Activated naive CD8-positive, alpha-beta T cell treated with anti-CD3 and anti-CD28 coated beads for 36 hours (primary cell): ENCODE measurements around the gene SRC. TPM values are rescaled to one million over a fixed set of nuclear protein-coding genes. Genes with fewer than 3 reads are reported as not detected.
A peak's percentile ranks its signal among the peaks of the same experiment; 100 is the strongest.

Source experiments
- DNase-seq: peaks from one replicate; pipeline ENCODE4 v3.0.0; 2021
- H3K27ac Mint-ChIP-seq: one replicate; pipeline ENCODE4 v1.8.0; 2022; ENCODE audit warnings: mild to moderate bottlenecking, moderate library complexity, mixed read lengths
- H3K27me3 Mint-ChIP-seq: one replicate; pipeline ENCODE4 v1.8.0; 2022; ENCODE audit warnings: mild to moderate bottlenecking, mixed read lengths
- H3K36me3 Mint-ChIP-seq: one replicate; pipeline ENCODE4 v1.8.0; 2021; ENCODE audit warnings: mild to moderate bottlenecking, mixed read lengths
- H3K4me1 Mint-ChIP-seq: one replicate; pipeline ENCODE4 v1.8.0; 2021; ENCODE audit warnings: mixed read lengths
- H3K4me3 Mint-ChIP-seq: one replicate; pipeline ENCODE4 v1.8.0; 2022; ENCODE audit warnings: mild to moderate bottlenecking, moderate library complexity, mixed read lengths
- H3K9me3 Mint-ChIP-seq: one replicate; pipeline ENCODE4 v1.8.0; 2022; ENCODE audit warnings: mixed read lengths
- total RNA-seq, 2 experiments: library from RNA; stranded (reverse); gene quantifications; one replicate each; pipeline ENCODE4 v1.2.3, GENCODE V29; 2021

Gene SRC
- total RNA-seq: 1 to 10 TPM; 1.1 to 1.9 TPM

- H3K4me3 Mint-ChIP-seq: peak within 1 kb of the TSS; percentile 77
- peaks cover 22% of the 10 kb centered on the region for H3K4me1 Mint-ChIP-seq
- no peak within 1 kb of the TSS for H3K27ac Mint-ChIP-seq
- no peaks in the 10 kb centered on the region for H3K27me3 Mint-ChIP-seq
- H3K36me3 Mint-ChIP-seq: no peaks in the 10 kb centered on the region
- peak; percentile 38 for DNase-seq
- no peaks in the 10 kb centered on the region for H3K9me3 Mint-ChIP-seq
These were observed at the start of gene SRC for GRCh38 chr20:37345339-37346235. SRC (plus strand) TSS chr20:37346140; CDS start chr20:37384154, 38,014 bp downstream.

- Mint-ChIP-seq H3K9me3 (peaks cover 2% of the 10 kb centered on the region), H3K4me3 (no peak overlapping the region), H3K27me3 (no peaks in the 10 kb centered on the region), H3K27ac (no peak overlapping the region), H3K4me1 (peaks cover 34% of the 10 kb centered on the region), H3K36me3 (peaks cover 46% of the 10 kb centered on the region)
- DNase-seq: no peak
These were observed 49.6 kb upstream of the SRC start for GRCh38 chr20:37296371-37296770.

GRCh38 chr20:37297066-37297736 lies 48.7 kb upstream of the SRC start:
- no peak overlapping the region for H3K27ac Mint-ChIP-seq
- peaks cover 2% of the 10 kb centered on the region for H3K9me3 Mint-ChIP-seq
- no peaks in the 10 kb centered on the region for H3K27me3 Mint-ChIP-seq
- no peak for DNase-seq
- peaks cover 43% of the 10 kb centered on the region for H3K36me3 Mint-ChIP-seq
- peaks cover 34% of the 10 kb centered on the region for H3K4me1 Mint-ChIP-seq
- no peak overlapping the region for H3K4me3 Mint-ChIP-seq

- Mint-ChIP-seq H3K9me3 (no peaks in the 10 kb centered on the region), H3K27me3 (no peaks in the 10 kb centered on the region), H3K27ac (no peak overlapping the region), H3K4me1 (peaks cover 31% of the 10 kb centered on the region), H3K4me3 (no peak overlapping the region), H3K36me3 (peaks cover 34% of the 10 kb centered on the region)
- no peak for DNase-seq
These were observed 47.6 kb upstream of the SRC start for GRCh38 chr20:37298190-37298939.

GRCh38 chr20:37299718-37300528 lies 46.0 kb upstream of the SRC start:
- H3K27me3 Mint-ChIP-seq: no peaks in the 10 kb centered on the region
- no peaks in the 10 kb centered on the region for H3K9me3 Mint-ChIP-seq
- no peak overlapping the region for H3K27ac Mint-ChIP-seq

GRCh38 chr20:37301120-37301519 lies 44.8 kb upstream of the SRC start:
- H3K9me3 Mint-ChIP-seq: no peaks in the 10 kb centered on the region
- H3K27ac Mint-ChIP-seq: no peak overlapping the region
- H3K27me3 Mint-ChIP-seq: no peaks in the 10 kb centered on the region
- no peak overlapping the region for H3K4me3 Mint-ChIP-seq
- no peak for DNase-seq
- peaks cover 25% of the 10 kb centered on the region for H3K36me3 Mint-ChIP-seq
- peaks cover 11% of the 10 kb centered on the region for H3K4me1 Mint-ChIP-seq

More at GRCh38 chr20:37299718-37300528, 46.0 kb upstream of the SRC start:
- no peak overlapping the region for H3K4me3 Mint-ChIP-seq
- H3K36me3 Mint-ChIP-seq: peaks cover 25% of the 10 kb centered on the region
- DNase-seq: no peak
- H3K4me1 Mint-ChIP-seq: peaks cover 19% of the 10 kb centered on the region

- Mint-ChIP-seq H3K4me3 (no peak overlapping the region), H3K27ac (no peak overlapping the region), H3K9me3 (no peaks in the 10 kb centered on the region), H3K4me1 (peaks cover 8% of the 10 kb centered on the region), H3K36me3 (peaks cover 23% of the 10 kb centered on the region), H3K27me3 (no peaks in the 10 kb centered on the region)
- no peak for DNase-seq
These were observed 44.4 kb upstream of the SRC start for GRCh38 chr20:37301558-37301957.

GRCh38 chr20:37302981-37303380 lies 43.0 kb upstream of the SRC start:
- no peak overlapping the region for H3K27ac Mint-ChIP-seq
- no peak for DNase-seq
- H3K9me3 Mint-ChIP-seq: no peaks in the 10 kb centered on the region
- peaks cover 8% of the 10 kb centered on the region for H3K4me1 Mint-ChIP-seq
- peaks cover 24% of the 10 kb centered on the region for H3K36me3 Mint-ChIP-seq
- H3K4me3 Mint-ChIP-seq: no peak overlapping the region
- no peaks in the 10 kb centered on the region for H3K27me3 Mint-ChIP-seq

- Mint-ChIP-seq H3K27me3 (no peaks in the 10 kb centered on the region), H3K9me3 (no peaks in the 10 kb centered on the region), H3K4me1 (peaks cover 5% of the 10 kb centered on the region), H3K36me3 (peaks cover 22% of the 10 kb centered on the region), H3K27ac (no peak overlapping the region), H3K4me3 (no peak overlapping the region)
- no peak for DNase-seq
These were observed 42.3 kb upstream of the SRC start for GRCh38 chr20:37303637-37304036.

GRCh38 chr20:37305079-37305478 lies 40.9 kb upstream of the SRC start:
- H3K36me3 Mint-ChIP-seq: peaks cover 16% of the 10 kb centered on the region

GRCh38 chr20:37305839-37306238 lies 40.1 kb upstream of the SRC start:
- Mint-ChIP-seq H3K27ac (no peak overlapping the region), H3K27me3 (no peaks in the 10 kb centered on the region), H3K36me3 (peaks cover 15% of the 10 kb centered on the region), H3K4me3 (no peak overlapping the region), H3K4me1 (peaks cover 5% of the 10 kb centered on the region), H3K9me3 (no peaks in the 10 kb centered on the region)
- no peak for DNase-seq

More at GRCh38 chr20:37305079-37305478, 40.9 kb upstream of the SRC start:
- Mint-ChIP-seq H3K27ac (no peak overlapping the region), H3K4me3 (no peak overlapping the region), H3K9me3 (no peaks in the 10 kb centered on the region), H3K4me1 (peaks cover 5% of the 10 kb centered on the region), H3K27me3 (no peaks in the 10 kb centered on the region)
- no peak for DNase-seq

GRCh38 chr20:37308086-37309050 lies 37.6 kb upstream of the SRC start:
- H3K27ac Mint-ChIP-seq: no peak overlapping the region
- no peaks in the 10 kb centered on the region for H3K27me3 Mint-ChIP-seq
- no peak overlapping the region for H3K4me3 Mint-ChIP-seq
- peaks cover 3% of the 10 kb centered on the region for H3K4me1 Mint-ChIP-seq
- peaks cover 8% of the 10 kb centered on the region for H3K36me3 Mint-ChIP-seq
- no peak for DNase-seq
- H3K9me3 Mint-ChIP-seq: no peaks in the 10 kb centered on the region

- Mint-ChIP-seq H3K36me3 (peaks cover 10% of the 10 kb centered on the region), H3K27me3 (no peaks in the 10 kb centered on the region), H3K27ac (no peak overlapping the region), H3K4me3 (no peak overlapping the region), H3K9me3 (no peaks in the 10 kb centered on the region), H3K4me1 (peaks cover 8% of the 10 kb centered on the region)
- no peak for DNase-seq
These were observed 36.6 kb upstream of the SRC start for GRCh38 chr20:37309290-37309689.
